HepG2 (cell line): Measurements from ENCODE around the gene ATP9B.

Experiments used
- ARID2 ChIP-seq: sonication (generic); formaldehyde crosslinking; IDR thresholded peaks from 2 replicates; pipeline ENCODE4 v1.8.1; 2022; ENCODE audit warnings: mild to moderate bottlenecking, missing genetic modification reagents, borderline replicate concordance
- ZNF644 ChIP-seq: IDR thresholded peaks from 2 replicates; pipeline ENCODE4 v1.6.1; 2016; ENCODE audit warnings: low read depth
- ZNF816 ChIP-seq: sonication (generic); formaldehyde crosslinking; IDR thresholded peaks from 2 replicates; pipeline ENCODE4 v1.8.0; 2022; ENCODE audit warnings: missing genetic modification reagents, mild to moderate bottlenecking, borderline replicate concordance
- TF ChIP-seq, protein P1 (sequence below): sonication (generic); formaldehyde crosslinking; IDR thresholded peaks from 2 replicates; pipeline ENCODE4 v1.5.0; 2020; ENCODE audit warnings: mild to moderate bottlenecking, missing genetic modification reagents, moderate library complexity
- TF ChIP-seq, protein P2 (sequence below): sonication (generic); formaldehyde crosslinking; IDR thresholded peaks from 2 replicates; pipeline ENCODE4 v1.5.0; 2020; ENCODE audit warnings: mild to moderate bottlenecking, missing genetic modification reagents

DNA sequence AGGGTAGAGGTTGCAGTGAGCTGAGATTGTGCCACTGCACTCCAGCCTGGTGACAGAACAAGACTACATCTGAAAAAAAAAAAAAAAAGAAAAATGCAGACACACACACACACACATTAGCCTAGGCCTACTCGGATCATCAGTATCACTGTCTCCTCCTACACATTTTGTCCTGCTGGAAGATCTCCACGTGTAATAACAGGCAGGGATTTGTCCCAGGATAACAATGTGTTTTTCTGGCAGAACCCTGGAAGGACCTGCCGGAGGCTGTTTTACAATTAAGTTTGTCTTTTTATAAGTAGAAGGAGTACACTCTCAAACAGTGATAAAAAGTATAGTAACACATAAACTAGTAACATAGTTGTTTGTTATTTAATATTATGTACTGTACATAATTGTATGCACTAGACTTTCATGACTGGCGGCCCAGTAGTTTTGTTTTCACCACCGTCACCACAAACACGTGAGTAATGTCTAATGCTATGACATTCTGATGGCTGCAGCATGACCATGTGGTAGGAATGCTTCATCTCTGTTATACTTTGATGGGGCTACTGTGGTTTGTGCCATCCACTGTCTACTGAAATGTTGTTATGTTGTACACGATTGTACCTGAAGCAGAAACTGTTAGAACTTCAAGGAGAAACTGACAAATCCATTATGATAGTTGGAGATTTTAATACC, 130.6 kb downstream of the ATP9B start:
- TF ChIP-seq ZNF816 (CRISPR knock-in tag) = no peak
- TF ChIP-seq, protein P1, sequence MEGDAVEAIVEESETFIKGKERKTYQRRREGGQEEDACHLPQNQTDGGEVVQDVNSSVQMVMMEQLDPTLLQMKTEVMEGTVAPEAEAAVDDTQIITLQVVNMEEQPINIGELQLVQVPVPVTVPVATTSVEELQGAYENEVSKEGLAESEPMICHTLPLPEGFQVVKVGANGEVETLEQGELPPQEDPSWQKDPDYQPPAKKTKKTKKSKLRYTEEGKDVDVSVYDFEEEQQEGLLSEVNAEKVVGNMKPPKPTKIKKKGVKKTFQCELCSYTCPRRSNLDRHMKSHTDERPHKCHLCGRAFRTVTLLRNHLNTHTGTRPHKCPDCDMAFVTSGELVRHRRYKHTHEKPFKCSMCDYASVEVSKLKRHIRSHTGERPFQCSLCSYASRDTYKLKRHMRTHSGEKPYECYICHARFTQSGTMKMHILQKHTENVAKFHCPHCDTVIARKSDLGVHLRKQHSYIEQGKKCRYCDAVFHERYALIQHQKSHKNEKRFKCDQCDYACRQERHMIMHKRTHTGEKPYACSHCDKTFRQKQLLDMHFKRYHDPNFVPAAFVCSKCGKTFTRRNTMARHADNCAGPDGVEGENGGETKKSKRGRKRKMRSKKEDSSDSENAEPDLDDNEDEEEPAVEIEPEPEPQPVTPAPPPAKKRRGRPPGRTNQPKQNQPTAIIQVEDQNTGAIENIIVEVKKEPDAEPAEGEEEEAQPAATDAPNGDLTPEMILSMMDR = no peak
- TF ChIP-seq ARID2 (CRISPR knock-in tag) = no peak
- no peak for TF ChIP-seq ZNF644 (CRISPR knock-in tag)
- TF ChIP-seq, protein P2, sequence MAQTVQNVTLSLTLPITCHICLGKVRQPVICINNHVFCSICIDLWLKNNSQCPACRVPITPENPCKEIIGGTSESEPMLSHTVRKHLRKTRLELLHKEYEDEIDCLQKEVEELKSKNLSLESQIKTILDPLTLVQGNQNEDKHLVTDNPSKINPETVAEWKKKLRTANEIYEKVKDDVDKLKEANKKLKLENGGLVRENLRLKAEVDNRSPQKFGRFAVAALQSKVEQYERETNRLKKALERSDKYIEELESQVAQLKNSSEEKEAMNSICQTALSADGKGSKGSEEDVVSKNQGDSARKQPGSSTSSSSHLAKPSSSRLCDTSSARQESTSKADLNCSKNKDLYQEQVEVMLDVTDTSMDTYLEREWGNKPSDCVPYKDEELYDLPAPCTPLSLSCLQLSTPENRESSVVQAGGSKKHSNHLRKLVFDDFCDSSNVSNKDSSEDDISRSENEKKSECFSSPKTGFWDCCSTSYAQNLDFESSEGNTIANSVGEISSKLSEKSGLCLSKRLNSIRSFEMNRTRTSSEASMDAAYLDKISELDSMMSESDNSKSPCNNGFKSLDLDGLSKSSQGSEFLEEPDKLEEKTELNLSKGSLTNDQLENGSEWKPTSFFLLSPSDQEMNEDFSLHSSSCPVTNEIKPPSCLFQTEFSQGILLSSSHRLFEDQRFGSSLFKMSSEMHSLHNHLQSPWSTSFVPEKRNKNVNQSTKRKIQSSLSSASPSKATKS (CRISPR knock-in tag) = no peak
